ENCODE measurements around the gene EIF3L. TPM values are rescaled to one million over a fixed set of nuclear protein-coding genes. Genes with fewer than 3 reads are reported as not detected.

EIF3L gene
- total RNA-seq, 1 experiment from 2014 or later, result 739 TPM

DNA sequence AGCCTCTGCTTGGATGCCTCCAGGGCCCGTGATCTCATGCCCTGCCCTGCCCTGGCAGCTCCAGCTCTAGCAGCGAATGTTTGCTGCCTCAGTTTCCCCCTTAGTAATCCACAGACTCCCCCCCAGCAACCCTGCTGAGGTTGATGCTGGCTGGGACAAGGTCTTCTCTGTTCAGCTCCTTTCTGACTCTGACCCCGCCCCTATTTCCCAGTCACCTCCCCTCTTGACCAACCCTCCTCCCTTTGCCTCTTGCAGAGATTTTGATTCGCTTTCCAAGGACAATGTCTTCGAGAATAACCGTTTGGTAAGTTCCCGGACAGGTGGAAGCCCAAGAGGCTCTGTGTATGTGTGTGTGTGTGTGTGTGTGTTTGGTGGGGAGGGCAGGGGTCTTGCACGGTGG is 62.5 kb downstream of the EIF3L start:
- no peak overlapping the region for H2BK120ac ChIP-seq (ENCODE audit: low read depth, low read length, poor library complexity, severe bottlenecking)
- H3K4me1 ChIP-seq (ENCODE audit: insufficient read depth, low read length), result no peaks in the 10 kb centered on the region
- no peaks in the 10 kb centered on the region for H3K9me3 ChIP-seq (ENCODE audit: control insufficient read depth, low read depth, low read length)
- no peak overlapping the region for H3K56ac ChIP-seq (ENCODE audit: insufficient read length, low read depth, low read length)
- Mint-ChIP-seq H3K4me1 (peaks cover 37 to 39% of the 10 kb centered on the region in 2 experiments), H3K4me3 (no peak overlapping the region), H3K27me3 (ENCODE audit: low read depth) (no peaks in the 10 kb centered on the region), H3K9me3 (no peaks in the 10 kb centered on the region), H3K27ac (peak overlapping the region; percentile 62 to 91 (median 76); a peak in 5 of 7 replicates), H3K36me3 (ENCODE audit: insufficient read depth in 1 of 3, low read depth in 3 of 3) (peaks cover 5 to 39% (median 26%) of the 10 kb centered on the region in 3 experiments; a peak in 6 of 7 replicates)
- no peaks in the 10 kb centered on the region for H3K27me3 ChIP-seq (ENCODE audit: insufficient read depth, low read length)
- no peak overlapping the region for H4K8ac ChIP-seq (replicated peaks; ENCODE audit: insufficient read length, low read depth, low read length)
- H3K14ac ChIP-seq (ENCODE audit: insufficient read depth, low read length), result no peak overlapping the region; the same call in 1 of the 2 replicates
- TF ChIP-seq CTCF (conservative IDR thresholded peaks at IDR 0.05), result no peak
- no CpG with 5 or more reads among the region's 8 CpGs for WGBS (ENCODE audit: extremely low coverage, insufficient read length, low lambda C conversion rate)
- H3K4ac ChIP-seq (ENCODE audit: low read depth, low read length), result no peak overlapping the region
- H3K27ac ChIP-seq (ENCODE audit: insufficient read length, low read depth, low read length), result no peak overlapping the region
- H2BK12ac ChIP-seq (ENCODE audit: insufficient read length, low read depth, low read length), result no peak overlapping the region
- H3T11ph ChIP-seq (ENCODE audit: low read length), result no peak overlapping the region
- no peak overlapping the region for H2BK15ac ChIP-seq (ENCODE audit: low read depth, low read length)
- H3K79me2 ChIP-seq (ENCODE audit: insufficient read depth, low read length), result no peaks in the 10 kb centered on the region
- H3K4me2 ChIP-seq (ENCODE audit: insufficient read depth, insufficient read length, low read length), result no peak overlapping the region
- H4K91ac ChIP-seq (ENCODE audit: insufficient read length, low read depth, low read length), result no peak overlapping the region
- no peak overlapping the region for H3K18ac ChIP-seq (ENCODE audit: insufficient read length, low read depth, low read length)
- H3K79me1 ChIP-seq (ENCODE audit: insufficient read depth, low read depth, low read length, poor library complexity, severe bottlenecking), result no peaks in the 10 kb centered on the region
- no peak overlapping the region for H3K23ac ChIP-seq (ENCODE audit: insufficient read length, low read depth, low read length)
- no peak overlapping the region for H4K5ac ChIP-seq (ENCODE audit: insufficient read length, low read depth, low read length)
- H2BK20ac ChIP-seq (ENCODE audit: low read depth, low read length, poor library complexity, severe bottlenecking), result no peak overlapping the region
- no peak overlapping the region for H3K9ac ChIP-seq (ENCODE audit: extremely low read depth, insufficient read length, low read length)
- no peak for DNase-seq
- H4K20me1 ChIP-seq (ENCODE audit: control insufficient read depth, insufficient read depth, insufficient read length), result no peaks in the 10 kb centered on the region
- peaks cover 4% of the 10 kb centered on the region for H3K23me2 ChIP-seq (ENCODE audit: insufficient read length, low read depth, low read length, poor library complexity, severe bottlenecking)
- no peak overlapping the region for H2AFZ ChIP-seq (ENCODE audit: low read length)
- no peak overlapping the region for H2AK5ac ChIP-seq (ENCODE audit: insufficient read length, low read length)
- no peak overlapping the region for H2BK5ac ChIP-seq (ENCODE audit: insufficient read length, low read length)

Measured in H9 (cell line).